Hematopoietic multipotent progenitor cell treated with erythropoietin and hydrocortisone succinate and interleukin-3 and kit ligand, for 17 days (in vitro differentiated cells): ENCODE results near the gene SLC39A10.
"Not testable (repeated sequence)": the region's sequence is repeated elsewhere in the genome, so short reads cannot be mapped to it uniquely, and the experiment has no call there.

Source experiments
- DNase-seq: peaks from one replicate; pipeline ENCODE4 v3.0.0-alpha.2; 2015; ENCODE audit warnings: low spot score

The SLC39A10 gene

DNA sequence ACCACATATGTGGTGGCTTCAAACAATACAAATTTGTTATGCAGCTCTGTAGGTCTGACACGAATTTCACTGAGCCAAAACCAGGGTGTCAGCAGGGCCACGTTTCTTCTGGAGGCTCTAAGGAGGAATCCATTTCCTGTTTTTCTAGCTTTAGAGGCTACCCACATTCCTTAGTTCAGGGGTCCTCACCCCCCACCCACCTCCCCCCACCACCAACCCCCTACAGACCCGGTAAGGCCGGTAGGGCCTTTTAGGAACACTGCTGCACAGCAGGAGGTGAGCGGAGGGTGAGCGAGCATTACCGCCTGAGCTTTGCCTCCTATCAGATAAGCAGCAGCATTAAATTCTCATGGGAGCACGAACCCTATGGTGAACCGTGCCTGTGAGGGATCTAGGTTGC is 10.6 kb upstream of the SLC39A10 start:
- DNase-seq = no peak

DNA sequence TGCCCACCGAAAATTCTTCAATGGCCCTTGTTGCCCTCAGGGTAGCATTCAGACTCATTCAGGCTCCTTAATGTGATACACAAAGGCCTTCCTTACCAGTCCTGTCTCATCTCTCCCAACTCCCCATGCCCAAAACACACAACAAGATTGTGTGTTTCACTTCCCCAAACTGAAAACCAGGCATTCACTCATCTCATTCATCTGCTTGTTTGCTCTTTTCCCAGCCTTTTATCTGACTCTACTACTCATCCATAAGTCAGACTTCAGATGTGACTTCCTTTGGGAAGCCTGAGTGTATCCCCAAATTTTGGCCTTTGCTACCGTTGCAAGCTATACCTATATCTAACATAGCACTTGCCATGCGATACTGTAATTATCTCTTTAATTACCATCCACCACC is 9.7 kb upstream of the SLC39A10 start:
- no peak for DNase-seq

DNA sequence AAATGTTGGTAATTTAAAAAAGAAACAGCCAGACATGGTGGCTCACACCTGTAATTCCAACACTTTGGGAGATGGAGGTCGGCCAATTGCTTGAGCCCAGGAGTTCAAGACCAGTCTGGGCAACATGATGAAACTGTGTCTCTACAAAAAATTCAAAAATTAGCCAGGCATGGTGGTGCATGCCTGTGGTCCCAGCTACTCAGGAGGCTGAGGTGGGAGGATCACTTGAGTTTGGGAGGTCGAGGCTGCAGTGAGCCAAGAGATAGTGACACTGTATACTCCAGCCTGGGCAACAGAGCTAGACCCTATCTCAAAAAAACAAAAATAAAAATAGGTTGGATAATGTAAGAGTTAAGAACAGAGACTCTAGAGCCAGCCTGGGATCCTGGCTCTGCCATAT is 8.7 kb upstream of the SLC39A10 start:
- not testable (repeated sequence) for DNase-seq

DNA sequence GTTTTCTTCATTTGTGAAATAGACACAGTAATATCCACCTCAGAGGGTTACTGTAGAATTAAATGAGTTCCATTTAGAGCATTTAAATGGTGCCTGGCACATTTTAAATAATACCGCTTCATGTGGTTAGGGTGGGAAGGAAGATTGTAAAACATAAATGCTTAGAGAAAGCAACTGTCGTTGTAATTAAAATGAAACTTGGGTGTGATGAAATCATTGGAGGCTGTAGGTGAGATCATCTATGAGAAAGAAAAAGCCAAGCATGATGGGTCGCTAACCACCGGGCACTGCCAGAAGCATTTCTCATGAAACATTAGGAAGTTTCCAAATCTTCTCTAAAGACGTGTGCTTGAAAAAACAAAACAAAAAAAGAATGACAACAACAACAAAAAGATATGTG is 8.2 kb upstream of the SLC39A10 start:
- no peak for DNase-seq

DNA sequence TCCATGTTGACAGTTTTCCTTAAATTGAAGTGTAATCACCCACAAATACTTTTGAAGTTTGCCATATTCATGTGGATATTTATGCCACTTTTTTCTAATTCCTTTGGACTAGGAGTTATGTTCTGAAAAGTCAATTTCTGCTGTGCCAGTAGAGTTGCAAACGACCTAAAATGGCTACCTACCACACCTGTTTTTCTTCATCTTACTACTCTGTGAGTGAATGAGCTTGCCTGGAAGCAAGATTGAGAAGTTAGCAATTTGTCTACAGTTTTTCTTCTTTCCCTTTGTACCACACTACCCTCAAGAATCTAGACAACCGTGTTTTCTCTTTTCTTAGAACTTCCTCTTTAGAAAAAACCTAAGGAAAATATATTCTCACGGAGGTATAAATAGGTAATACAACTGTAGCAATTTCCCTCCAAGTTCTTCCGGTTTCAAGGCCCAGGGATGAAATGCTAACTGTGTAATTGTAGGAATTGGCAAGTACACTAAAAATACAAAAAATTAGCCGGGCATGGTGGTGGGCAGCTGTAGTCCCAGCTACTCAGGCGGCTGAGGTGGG is 7.3 kb upstream of the SLC39A10 start:
- no peak for DNase-seq

DNA sequence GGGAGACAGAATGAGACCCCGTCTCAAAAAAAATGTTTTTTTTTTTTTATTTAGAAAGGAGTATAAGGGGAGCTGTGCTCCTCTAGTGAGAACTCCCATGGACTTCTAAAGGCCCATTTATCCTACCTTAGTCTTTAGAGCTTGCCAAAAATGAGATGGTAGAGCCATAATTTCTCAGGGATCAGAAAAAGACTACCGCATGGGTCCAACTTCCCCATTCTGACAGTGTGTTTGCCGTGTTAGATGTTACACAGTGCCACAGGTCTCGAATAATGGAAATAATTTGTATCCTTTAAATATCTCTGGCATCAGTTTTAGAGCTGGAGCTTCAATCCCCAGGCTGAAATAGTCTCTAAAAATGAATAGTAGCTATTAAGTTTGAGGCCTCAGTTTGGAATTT is 6.0 kb upstream of the SLC39A10 start:
- DNase-seq = no peak

DNA sequence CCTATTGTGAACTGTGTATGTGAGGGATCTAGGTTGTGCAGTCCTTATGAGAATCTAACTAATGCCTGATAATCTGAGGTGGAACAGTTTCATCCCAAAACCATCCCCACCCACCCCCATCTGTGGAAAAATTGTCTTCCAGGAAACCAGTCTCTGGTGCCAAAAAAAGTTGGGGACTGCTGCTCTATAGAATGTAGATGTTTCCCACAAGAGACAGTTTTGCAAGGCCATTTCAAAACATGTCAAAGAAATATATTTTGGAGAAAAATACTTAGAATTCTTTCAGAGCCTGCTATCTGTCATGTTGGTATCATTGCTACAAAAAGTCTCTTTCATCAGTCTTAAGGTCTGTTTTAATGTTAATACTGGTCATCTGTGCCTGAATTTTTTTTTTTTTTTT is 4.1 kb upstream of the SLC39A10 start:
- no peak for DNase-seq

DNA sequence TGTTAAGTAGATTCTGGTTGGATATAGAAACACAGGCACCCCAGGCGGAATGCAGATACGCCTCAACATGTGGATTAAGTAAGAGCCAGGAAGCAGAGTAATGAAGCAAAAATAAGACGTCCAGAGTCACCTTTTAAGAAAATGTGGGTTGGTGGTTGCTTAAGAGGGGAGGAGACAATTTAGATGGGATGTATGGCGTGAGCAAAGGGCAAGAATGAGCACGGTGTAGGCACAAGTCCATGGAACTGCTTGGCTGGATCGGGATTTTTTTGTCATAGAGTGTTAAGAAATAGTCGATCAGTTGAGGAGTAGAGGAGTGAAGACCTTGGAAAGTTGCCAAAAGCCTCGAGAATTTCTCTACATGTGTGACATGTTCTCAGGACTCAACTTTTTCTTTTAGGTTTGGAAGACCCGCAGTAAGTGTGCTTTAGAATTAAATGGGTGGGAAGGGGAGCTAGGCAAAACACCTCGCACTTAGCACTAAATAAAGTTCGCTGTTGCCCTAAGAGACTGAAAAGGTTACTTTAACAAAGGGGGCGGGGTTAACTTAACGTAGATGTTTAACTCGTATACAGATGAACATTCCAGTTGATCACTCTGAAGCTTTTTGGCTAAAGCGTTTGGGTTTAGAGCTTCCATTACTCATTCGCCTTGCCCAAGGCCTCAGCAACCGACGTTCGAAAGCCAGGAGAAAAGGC is 716 bp upstream of the SLC39A10 start:
- no peak for DNase-seq

DNA sequence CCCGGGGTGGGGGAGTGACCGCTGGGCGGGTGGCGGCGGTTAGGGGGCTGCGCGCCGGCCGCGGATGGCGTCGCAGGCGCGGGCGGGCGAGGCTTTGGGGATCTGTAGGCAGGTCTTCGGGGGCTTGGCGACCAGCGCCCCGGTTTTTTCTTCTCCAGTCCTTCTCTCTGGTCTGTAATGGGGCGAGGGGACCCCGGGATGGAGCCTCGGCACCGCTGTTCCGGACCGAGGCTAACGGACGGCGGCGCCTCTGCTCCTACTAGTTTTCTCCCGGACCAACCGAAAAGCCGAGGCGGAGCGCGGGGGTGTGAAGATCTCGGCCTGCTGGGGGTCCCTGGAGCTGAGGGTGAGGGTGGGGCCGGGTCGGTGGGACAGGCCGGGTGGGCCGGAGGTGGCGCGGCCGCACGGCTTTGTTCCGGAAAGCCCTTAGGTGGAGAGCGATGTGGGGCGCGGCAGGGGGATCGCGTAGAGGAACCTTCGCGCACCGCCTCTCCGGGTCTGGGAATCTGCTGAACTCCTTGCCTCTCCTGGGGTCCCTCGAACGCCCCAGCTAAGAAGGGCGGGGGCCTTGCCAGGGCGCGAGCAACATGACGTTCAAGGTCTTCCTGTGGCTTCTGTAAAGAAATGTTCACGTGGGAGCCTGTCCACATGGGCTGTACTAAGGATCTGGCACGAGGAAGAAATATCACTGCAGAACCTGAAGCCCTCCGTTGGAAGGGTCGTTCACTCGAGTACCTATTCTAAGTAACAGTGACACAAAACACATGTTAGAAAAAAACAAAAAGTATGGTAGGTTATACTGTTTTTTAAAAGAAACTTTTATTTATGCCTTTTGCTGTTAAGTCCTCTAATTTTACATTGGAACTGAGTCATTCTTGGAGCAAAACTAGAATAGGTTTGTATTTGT is 861 bp downstream of the SLC39A10 start:
- DNase-seq = peak; percentile 44

DNA sequence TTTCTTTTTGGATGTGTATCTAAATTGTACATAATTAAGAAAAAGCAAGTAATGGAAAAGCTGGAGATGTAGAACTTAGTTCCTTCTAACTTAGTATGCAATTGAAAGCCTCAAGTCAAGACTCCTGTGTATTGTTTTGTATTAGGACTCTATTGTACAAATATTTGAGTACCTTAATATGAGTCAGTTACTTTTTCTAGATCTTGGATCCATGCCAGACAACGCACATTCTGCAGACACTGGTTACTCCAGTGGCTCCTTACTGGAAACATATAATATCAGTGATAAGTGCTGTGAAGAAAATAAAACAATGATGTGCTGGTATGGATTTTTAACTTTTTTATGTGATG is 1.5 kb downstream of the SLC39A10 start:
- DNase-seq = peak; percentile 65

DNA sequence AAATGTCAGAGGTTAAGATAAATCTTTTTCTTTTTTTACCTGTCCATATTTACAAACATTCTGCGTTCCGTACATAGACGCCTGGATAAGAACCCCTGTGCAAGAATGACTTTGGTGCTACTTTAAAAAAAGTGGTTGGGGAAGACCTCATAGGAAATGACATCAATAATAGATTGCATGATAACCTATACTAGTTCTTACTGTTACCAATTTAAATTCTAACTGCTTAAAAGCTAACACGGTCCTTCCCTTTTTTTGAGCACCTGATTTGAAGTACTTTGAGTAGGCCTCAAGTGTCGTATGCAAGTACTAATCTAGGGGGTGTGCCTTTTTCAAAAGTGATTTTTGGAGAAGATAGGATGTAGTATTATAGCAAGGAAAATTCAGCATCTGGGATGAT is 2.1 kb downstream of the SLC39A10 start:
- DNase-seq = peak; percentile 23

DNA sequence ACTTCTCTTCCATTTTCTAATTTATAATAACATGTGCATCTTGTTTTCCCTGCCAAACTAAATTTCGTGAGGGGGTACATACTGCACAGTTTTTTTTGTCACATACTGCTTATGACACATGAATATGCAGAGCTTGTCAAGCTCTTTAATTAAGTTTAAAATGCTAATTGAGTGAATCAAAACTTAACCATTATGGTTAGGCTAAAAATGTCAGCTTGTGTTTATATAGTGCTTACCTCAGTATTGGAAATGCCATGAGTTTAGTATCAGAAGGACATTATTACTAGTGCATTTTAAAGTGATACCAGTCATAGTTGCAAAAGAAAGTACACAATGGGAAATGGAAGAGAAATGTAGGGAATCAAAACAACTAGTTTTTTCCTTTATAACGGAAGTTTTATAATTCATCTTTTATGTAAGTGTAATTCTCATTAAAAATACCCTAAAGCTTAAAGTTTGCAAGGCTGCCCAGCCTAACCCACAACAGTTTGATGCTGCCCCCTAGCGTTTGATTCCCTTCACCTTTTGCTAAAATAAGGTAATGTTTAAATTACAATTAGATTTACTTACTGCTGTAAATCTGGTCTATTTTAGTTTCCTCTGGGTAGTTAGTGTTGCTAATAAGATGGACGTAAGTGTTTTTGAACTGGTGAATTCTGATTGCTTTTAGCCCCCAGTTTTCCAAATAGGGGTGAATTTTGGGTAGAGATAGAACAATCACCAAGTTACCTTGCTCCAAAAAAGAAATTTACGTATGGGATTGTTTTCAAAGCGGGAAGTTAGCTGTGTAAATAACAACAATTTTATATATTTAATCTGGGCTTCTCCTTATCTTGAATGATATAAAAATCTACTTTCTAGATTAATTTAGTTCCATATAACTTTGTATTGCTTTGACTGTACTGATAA is 3.2 kb downstream of the SLC39A10 start:
- DNase-seq = peak; percentile 83

DNA sequence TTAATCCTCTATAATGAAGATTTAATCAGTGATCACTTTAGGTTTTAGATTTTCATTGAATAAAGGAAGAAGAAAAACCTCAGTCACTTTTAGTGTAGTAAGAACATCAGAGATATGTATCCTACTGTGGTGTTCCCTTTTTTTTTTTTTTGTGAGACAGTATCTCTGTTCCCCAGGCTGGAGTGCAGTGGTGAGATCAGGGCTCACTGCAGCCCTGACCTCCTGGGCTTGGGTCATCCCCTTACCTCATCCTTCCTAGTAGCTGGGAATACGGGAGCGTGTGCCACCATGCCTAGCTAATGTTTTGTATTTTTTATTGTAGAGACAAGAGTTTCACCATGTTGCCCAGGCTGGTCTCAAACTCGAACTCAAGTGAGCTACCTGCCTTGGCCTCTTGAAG is 5.1 kb downstream of the SLC39A10 start:
- DNase-seq = no peak

DNA sequence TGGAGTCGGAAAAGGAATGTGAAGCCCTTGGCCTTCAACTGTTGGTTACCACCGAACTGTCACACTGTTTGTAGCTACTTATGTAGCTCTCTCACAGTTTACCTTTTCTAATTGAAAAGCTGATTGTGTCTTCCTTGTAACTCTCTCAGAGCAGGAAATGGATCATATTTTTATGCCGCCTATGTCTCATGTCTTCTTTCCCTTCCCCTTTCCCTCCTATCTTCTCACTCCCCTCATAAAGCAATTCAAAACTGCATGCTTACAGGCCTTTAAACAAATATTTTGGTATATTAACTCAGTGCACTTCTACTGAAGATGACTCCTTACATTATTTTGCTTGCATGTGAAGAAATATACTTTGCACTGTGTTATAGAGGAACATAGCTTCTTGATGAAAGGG is 6.0 kb downstream of the SLC39A10 start:
- no peak for DNase-seq

DNA sequence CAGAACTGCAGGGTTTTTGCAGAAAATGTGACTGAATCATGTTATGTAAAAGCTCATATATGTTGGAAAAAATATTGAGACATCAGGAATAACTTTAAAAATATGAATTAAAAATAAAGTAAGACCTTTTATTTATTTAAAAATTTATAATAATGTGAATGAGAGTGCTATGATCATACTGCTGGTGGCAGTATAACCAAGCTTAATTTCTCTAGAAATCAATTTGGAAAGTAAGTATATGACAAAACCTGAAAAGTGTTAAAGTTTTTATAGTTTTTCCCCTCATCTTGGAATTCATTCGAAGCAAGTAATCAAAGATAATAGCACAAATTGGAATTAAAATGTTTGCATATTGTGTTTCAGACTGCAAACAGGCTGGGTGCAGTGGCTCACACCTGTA is 7.5 kb downstream of the SLC39A10 start:
- no peak for DNase-seq

DNA sequence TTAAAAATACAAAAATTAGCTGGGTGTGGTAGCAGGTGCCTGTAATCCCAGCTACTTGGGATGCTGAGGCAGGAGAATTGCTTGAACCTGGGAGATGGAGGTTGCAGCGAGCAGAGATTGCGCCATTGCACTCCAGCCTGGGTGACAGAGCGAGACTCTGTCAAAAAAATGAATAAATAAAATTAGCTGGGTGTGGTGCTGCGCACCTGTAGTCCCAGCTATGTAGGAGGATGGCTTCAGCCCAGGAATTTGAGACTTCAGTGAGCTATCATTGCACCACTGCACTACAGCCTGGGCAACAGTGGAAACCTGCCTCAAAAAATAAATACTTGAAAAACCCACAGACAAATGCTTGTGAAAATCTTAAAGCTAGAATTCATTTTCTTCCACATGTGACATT is 8.1 kb downstream of the SLC39A10 start:
- not testable (repeated sequence) for DNase-seq

DNA sequence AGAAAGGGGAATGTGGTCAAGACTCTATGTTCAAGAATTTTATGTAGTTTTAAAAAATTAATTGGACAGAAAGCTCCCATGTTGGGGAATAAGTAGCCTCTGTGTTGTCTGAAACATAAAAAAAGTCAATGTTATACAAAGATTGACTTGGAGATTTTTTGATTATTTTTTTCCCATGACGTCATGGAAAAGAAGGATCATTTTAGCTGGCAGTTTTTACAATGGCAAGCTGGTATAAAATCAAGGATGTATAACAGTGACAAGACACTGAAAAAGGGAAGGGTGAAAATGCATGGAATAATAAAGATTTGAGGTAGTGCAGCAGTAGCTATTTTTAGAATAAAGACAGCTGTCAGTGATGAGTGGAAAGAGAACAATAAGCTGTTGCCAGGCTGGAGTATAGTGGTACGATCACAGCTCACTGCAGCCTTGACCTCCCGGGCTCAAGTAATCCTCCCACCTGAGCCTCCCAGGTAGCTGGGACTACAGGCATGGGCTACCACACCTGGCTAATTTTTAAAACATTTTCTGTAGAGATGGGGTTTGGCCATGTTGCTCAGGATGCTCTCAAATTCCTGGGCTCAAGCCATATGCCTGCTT is 9.2 kb downstream of the SLC39A10 start:
- DNase-seq = no peak

DNA sequence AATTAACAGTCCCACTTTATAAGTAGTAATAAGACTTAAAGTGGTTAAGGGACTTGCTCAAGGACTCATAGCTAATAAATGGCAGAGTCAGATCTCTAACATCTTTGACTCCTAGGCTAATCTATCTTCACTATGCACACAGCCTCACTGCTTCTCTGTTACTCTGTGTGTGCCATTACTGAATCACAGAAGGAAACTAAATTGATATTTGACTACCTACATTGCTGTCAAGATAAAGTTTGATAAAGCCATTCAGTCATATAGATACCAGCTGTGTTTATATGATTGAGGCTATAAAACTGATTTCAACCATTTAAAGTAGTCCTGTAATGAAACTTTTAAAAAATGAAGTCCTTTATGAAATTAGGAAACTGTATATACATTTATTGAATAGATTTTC is 10.9 kb downstream of the SLC39A10 start:
- no peak for DNase-seq

DNA sequence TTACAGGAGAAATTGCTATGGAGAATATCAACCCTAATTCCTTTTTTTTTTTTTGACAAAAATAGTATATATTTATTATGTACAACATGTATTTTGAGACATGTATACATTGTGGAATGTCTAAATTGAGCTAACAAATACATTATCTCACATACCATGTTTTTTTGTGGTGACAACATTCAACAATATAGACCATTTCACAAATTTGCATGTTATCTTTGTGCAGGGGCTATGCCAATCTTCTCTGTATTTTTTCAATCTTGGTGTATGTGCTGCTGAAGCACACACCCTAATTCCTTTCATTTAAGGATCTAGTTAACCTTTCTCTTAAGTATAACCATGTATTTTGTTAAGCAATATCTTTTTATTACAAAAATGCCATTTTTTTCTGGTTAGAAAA is 13.2 kb downstream of the SLC39A10 start:
- DNase-seq = no peak

DNA sequence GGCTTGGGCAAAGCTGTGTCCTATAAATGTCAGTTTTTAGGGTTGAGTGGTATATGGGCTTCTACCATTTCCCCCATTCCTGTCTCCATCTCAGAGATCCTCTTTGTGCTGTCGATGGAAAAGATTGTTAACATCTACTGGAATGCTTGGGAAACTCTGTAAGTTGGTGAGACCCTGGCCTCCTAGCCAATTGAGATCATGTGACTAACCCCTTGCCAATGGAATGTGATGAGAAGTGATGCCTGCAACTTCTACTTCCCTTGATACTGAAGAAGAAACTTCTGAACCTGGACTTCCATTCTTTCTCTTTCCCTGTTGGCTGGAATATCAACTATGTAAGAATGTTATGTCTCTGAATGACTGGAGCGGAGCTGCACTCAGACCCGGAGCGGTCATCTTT is 14.5 kb downstream of the SLC39A10 start:
- DNase-seq = no peak

DNA sequence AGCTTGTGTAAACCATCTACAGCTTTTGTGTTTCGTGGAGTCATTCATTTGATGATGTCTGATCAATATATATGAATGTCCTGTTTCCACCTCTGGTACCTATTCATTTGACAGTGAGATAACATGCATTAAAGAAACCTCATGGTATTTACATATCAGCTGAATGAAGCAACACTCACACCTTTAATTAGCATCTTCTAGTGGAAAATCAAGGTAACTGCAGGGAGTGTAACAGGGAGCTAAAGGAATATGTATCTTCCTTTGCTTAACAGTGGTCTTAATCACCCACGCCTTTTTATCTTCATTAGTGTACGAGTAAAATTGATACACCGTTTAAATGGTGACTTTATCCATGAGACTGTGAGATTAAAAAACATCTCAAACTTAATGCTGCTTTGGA is 15.6 kb downstream of the SLC39A10 start:
- DNase-seq = no peak
